HepG2 (cell line): ENCODE measurements around the gene ZNF33B. TPM values are rescaled to one million over a fixed set of nuclear protein-coding genes. Genes with fewer than 3 reads are reported as not detected.
A peak's percentile ranks its signal among the peaks of the same experiment; 100 is the strongest.

Experiments
- ATF3 ChIP-seq: sonication (generic); formaldehyde crosslinking; IDR thresholded peaks from 2 replicates; pipeline ENCODE4 v1.4.0; 2020; ENCODE audit warnings: missing genetic modification reagents
- DDIT3 ChIP-seq: sonication (generic); formaldehyde crosslinking; IDR thresholded peaks from 2 replicates; pipeline ENCODE4 v1.4.0; 2020; ENCODE audit warnings: mild to moderate bottlenecking, missing genetic modification reagents
- FOXO4 ChIP-seq: sonication (generic); formaldehyde crosslinking; conservative IDR thresholded peaks from 2 replicates; pipeline ENCODE4 v1.8.1; 2023; ENCODE audit warnings: missing genetic modification reagents
- HNRNPK ChIP-seq: fragments of 200-400 bp; formaldehyde crosslinking; IDR thresholded peaks from 2 replicates; pipeline ENCODE4 v1.6.1; 2018; ENCODE audit warnings: low read length, low read depth, moderate library complexity, mild to moderate bottlenecking; ENCODE audit not compliant: poor library complexity, severe bottlenecking
- KDM3A ChIP-seq: IDR thresholded peaks from 2 replicates; pipeline ENCODE4 v1.6.1; 2018; ENCODE audit warnings: low read depth, missing compliant biosample characterization
- MNT ChIP-seq: fragments of 450-650 bp; IDR thresholded peaks from 2 replicates; pipeline ENCODE4 v1.6.1; 2016
- POLR2AphosphoS5 ChIP-seq: IDR thresholded peaks from 2 replicates; pipeline ENCODE4 v1.6.1; 2012; ENCODE audit warnings: low read depth, low read length
- RCOR2 ChIP-seq: IDR thresholded peaks from 2 replicates; pipeline ENCODE4 v1.6.1; 2016; ENCODE audit warnings: missing biosample characterization, missing genetic modification reagents
- SKI ChIP-seq: fragments of 450-650 bp; IDR thresholded peaks from one replicate; pipeline ENCODE4 v1.6.1; 2018; ENCODE audit warnings: mild to moderate bottlenecking; ENCODE audit not compliant: partially characterized antibody
- SRF ChIP-seq: IDR thresholded peaks from 2 replicates; pipeline ENCODE4 v1.6.1; 2011; ENCODE audit warnings: mild to moderate bottlenecking, low read depth, low read length, moderate library complexity
- SSRP1 ChIP-seq: IDR thresholded peaks from 2 replicates; pipeline ENCODE4 v1.6.1; 2016; ENCODE audit warnings: control low read depth
- TERF1 ChIP-seq: sonication (generic); formaldehyde crosslinking; IDR thresholded peaks from 2 replicates; pipeline ENCODE4 v1.8.0; 2022; ENCODE audit warnings: mild to moderate bottlenecking, missing genetic modification reagents, moderate library complexity
- XRCC5 ChIP-seq: fragments of 200-400 bp; formaldehyde crosslinking; optimal IDR thresholded peaks from 2 replicates; pipeline ENCODE3; 2017; ENCODE audit warnings: mild to moderate bottlenecking, low read length
- ZFP91 ChIP-seq: sonication (generic); formaldehyde crosslinking; IDR thresholded peaks from 2 replicates; pipeline ENCODE4 v1.9.0; 2022; ENCODE audit warnings: missing genetic modification reagents, mild to moderate bottlenecking, borderline replicate concordance
- ZFY ChIP-seq: sonication (generic); formaldehyde crosslinking; IDR thresholded peaks from 2 replicates; pipeline ENCODE4 v1.4.0; 2020; ENCODE audit warnings: missing genetic modification reagents
- ZNF432 ChIP-seq: sonication (generic); formaldehyde crosslinking; IDR thresholded peaks from 2 replicates; pipeline ENCODE4 v1.5.0; 2020; ENCODE audit warnings: missing genetic modification reagents, mild to moderate bottlenecking, borderline replicate concordance
- ZNF574 ChIP-seq: sonication (generic); formaldehyde crosslinking; IDR thresholded peaks from 2 replicates; pipeline ENCODE4 v1.4.0; 2020; ENCODE audit warnings: missing genetic modification reagents
- ZNF709 ChIP-seq: sonication (generic); formaldehyde crosslinking; IDR thresholded peaks from 2 replicates; pipeline ENCODE4 v1.5.0; 2020; ENCODE audit warnings: mild to moderate bottlenecking, missing genetic modification reagents
- ZNF850 ChIP-seq: sonication (generic); formaldehyde crosslinking; conservative IDR thresholded peaks from 2 replicates; pipeline ENCODE4 v1.9.0; 2021; ENCODE audit warnings: mild to moderate bottlenecking, missing genetic modification reagents
- ZSCAN12 ChIP-seq: sonication (generic); formaldehyde crosslinking; IDR thresholded peaks from 2 replicates; pipeline ENCODE4 v1.9.0; 2021; ENCODE audit warnings: mild to moderate bottlenecking, missing genetic modification reagents
- ZSCAN31 ChIP-seq: sonication (generic); formaldehyde crosslinking; IDR thresholded peaks from 2 replicates; pipeline ENCODE4 v1.5.0; 2020; ENCODE audit warnings: low read depth, mild to moderate bottlenecking, missing genetic modification reagents
- polyA plus RNA-seq, 8 experiments: library from polyadenylated mRNA; depleted of rRNA in 3 of 8; stranded (reverse) in 7 of 8; unstranded in 1 of 8; fragments of >200 nt; fragmentation: Illumina TruSeq in 4 of 8; extraction: Trizol in 4 of 8; gene quantifications; 2 replicates each; pipeline versions ENCODE4 v1.2.1 to v1.2.3, GENCODE V29; 2011 to 2016; ENCODE audit warnings: low read depth in 4 of 8, missing spikeins in 1 of 8, mixed read lengths in 1 of 8; ENCODE audit not compliant: insufficient read depth in 1 of 8
- total RNA-seq, 5 experiments: library from RNA; depleted of rRNA; stranded (reverse); fragments of >200 nt; fragmentation: Illumina TruSeq; extraction: Trizol; gene quantifications; 2 replicates each; pipeline ENCODE4 v1.2.3, GENCODE V29; 2016; ENCODE audit warnings: low read depth in 1 of 5

Gene ZNF33B
- total and polyA plus RNA-seq, 2 of the 13 experiments (the other 11 are each of a cell fraction or from before 2014, with no cell fraction given), result 18.4 to 23.5 TPM

GRCh38 chr10:42543840-42544372 is 94.5 kb downstream of the ZNF33B start (continued):
- no peak for TF ChIP-seq ZNF574 (CRISPR knock-in tag)
- TF ChIP-seq SSRP1 (CRISPR knock-in tag), result no peak
- no peak for TF ChIP-seq ATF3 (CRISPR knock-in tag)
- TF ChIP-seq ZFP91 (CRISPR knock-in tag), result no peak
- no peak for TF ChIP-seq SKI
- no peak for TF ChIP-seq XRCC5
- no peak for TF ChIP-seq ZSCAN31 (CRISPR knock-in tag)
- no peak for TF ChIP-seq POLR2AphosphoS5
- TF ChIP-seq RCOR2 (CRISPR knock-in tag), result 0 out of 2 replicates have a peak, but pooled peaks have one; percentile 19
- TF ChIP-seq TERF1 (CRISPR knock-in tag), result no peak
- no peak for TF ChIP-seq MNT
- TF ChIP-seq ZNF850 (CRISPR knock-in tag), result no peak
- TF ChIP-seq ZFY (CRISPR knock-in tag), result no peak
- no peak for TF ChIP-seq DDIT3 (CRISPR knock-in tag)
- no peak for TF ChIP-seq ZNF709 (CRISPR knock-in tag)
- no peak for TF ChIP-seq ZSCAN12
- TF ChIP-seq HNRNPK, result peak; percentile 45
- no peak for TF ChIP-seq ZNF432 (CRISPR knock-in tag)
- no peak for TF ChIP-seq FOXO4 (CRISPR knock-in tag)
- no peak for TF ChIP-seq KDM3A (CRISPR knock-in tag)
- TF ChIP-seq SRF, result no peak
